Measurements from ENCODE around the gene RAD51AP2. TPM values are rescaled to one million over a fixed set of nuclear protein-coding genes. Genes with fewer than 3 reads are reported as not detected.

The RAD51AP2 gene
- total and polyA plus RNA-seq, 2 of the 13 experiments (the other 11 are each of a cell fraction or from before 2014, with no cell fraction given) = 0.11 to 0.12 TPM

- TF ChIP-seq ATF2 (CRISPR knock-in tag; IDR thresholded peaks at IDR 0.05) (peak; percentile 64), CBFB (CRISPR knock-in tag; IDR thresholded peaks at IDR 0.05) (peak; percentile 71; the same call in 1 of the 2 replicates), SCMH1 (CRISPR knock-in tag; IDR thresholded peaks at IDR 0.05; ENCODE audit: borderline replicate concordance) (no peak), FOSL2 (CRISPR knock-in tag; IDR thresholded peaks at IDR 0.05) (no peak), SP140L (CRISPR knock-in tag; IDR thresholded peaks at IDR 0.05; ENCODE audit: borderline replicate concordance) (0 out of 2 replicates have a peak, but pooled peaks have one; percentile 67), HMGXB4 (CRISPR knock-in tag; IDR thresholded peaks at IDR 0.05; ENCODE audit: borderline replicate concordance in 1 of 2, low read depth in 1 of 2) (peak; percentile 45 to 68; a peak in 2 of 4 replicates), CEBPG (CRISPR knock-in tag; IDR thresholded peaks at IDR 0.05) (peak; percentile 56; the same call in 1 of the 2 replicates), SIN3B (IDR thresholded peaks at IDR 0.05; ENCODE audit: low read length) (peak; percentile 25), RXRB (CRISPR knock-in tag; IDR thresholded peaks at IDR 0.05; ENCODE audit: borderline replicate concordance) (0 out of 2 replicates have a peak, but pooled peaks have one; percentile 53), E2F1 (CRISPR knock-in tag; IDR thresholded peaks at IDR 0.05) (peak; percentile 81; the same call in 1 of the 2 replicates), HMGA1 (CRISPR knock-in tag; conservative IDR thresholded peaks at IDR 0.05) (no peak), ZNF687 (CRISPR knock-in tag; IDR thresholded peaks at IDR 0.05) (peak; percentile 99), ZBTB14 (CRISPR knock-in tag; IDR thresholded peaks at IDR 0.05) (peak; percentile 85), ZBTB25 (CRISPR knock-in tag; IDR thresholded peaks at IDR 0.05) (peak; percentile 83; the same call in 1 of the 2 replicates), ZNF205 (CRISPR knock-in tag; IDR thresholded peaks at IDR 0.05) (no peak), BCL6 (CRISPR knock-in tag; IDR thresholded peaks at IDR 0.05) (peak; percentile 37; the same call in 1 of the 2 replicates), ZNF317 (CRISPR knock-in tag; IDR thresholded peaks at IDR 0.05) (peak; percentile 22; the same call in 1 of the 2 replicates), ETV6 (CRISPR knock-in tag; conservative IDR thresholded peaks at IDR 0.05) (peak; percentile 70; the same call in 1 of the 2 replicates)
Measured at GRCh38 chr2:17540093-17540812, 22.0 kb upstream of the RAD51AP2 start, which contains the start of gene VSNL1 (continued).

Measured in HepG2 (cell line).